ENCODE results near the gene ZNF774.
A peak's percentile ranks its signal among the peaks of the same experiment; 100 is the strongest.
"Not testable (repeated sequence)": the region's sequence is repeated elsewhere in the genome, so short reads cannot be mapped to it uniquely, and the experiment has no call there.

Gene ZNF774

GRCh38 chr15:90352107-90352893, at the start of gene ZNF774:
Gene ZNF774 (plus strand): TSS chr15:90352284. CDS start chr15:90354661, 2,377 bp downstream.
- H3K9me3 ChIP-seq (ENCODE audit: low read length), result no peaks in the 10 kb centered on the region
- peak within 1 kb of the TSS; percentile 94 to 99 for H3K4me3 ChIP-seq (ENCODE audit: low read depth in 1 of 2, low read length in 2 of 2)
- H3K9ac ChIP-seq (ENCODE audit: low read length), result peak within 1 kb of the TSS; percentile 74
- no peaks in the 10 kb centered on the region for H3K27me3 ChIP-seq (ENCODE audit: control insufficient read depth in 1 of 2, insufficient read depth in 2 of 2, low read length in 2 of 2)
- H3K4me1 ChIP-seq (ENCODE audit: insufficient read depth, low read length), result no peaks in the 10 kb centered on the region
- H3K27ac ChIP-seq (ENCODE audit: low read depth, low read length), result peak within 1 kb of the TSS; percentile 61
- no peaks in the 10 kb centered on the region for H3K36me3 ChIP-seq (ENCODE audit: insufficient read depth, low read length)

DNA sequence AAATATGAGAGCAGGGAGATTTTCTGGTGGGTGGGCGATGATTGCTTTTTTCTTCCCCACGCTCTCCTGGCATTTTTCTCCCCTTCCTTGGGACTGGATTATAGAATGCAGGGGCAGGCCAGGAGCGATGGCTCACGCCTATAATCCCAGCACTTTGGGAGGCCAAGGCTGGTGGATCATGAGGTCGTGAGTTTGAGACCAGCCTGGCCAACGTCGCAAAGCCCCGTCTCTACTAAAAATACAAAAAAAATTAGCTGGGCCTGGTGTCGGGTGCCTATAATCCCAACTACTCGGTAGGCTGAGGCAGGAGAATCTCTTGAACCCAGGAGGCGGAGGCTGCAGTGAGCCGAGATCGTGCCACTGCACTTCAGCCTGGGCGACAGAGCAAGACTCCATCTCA, 46.7 kb upstream of the ZNF774 start:
- H3K27ac ChIP-seq (ENCODE audit: low read depth, low read length); H3K9me3 ChIP-seq (ENCODE audit: low read length): not testable (repeated sequence)

DNA sequence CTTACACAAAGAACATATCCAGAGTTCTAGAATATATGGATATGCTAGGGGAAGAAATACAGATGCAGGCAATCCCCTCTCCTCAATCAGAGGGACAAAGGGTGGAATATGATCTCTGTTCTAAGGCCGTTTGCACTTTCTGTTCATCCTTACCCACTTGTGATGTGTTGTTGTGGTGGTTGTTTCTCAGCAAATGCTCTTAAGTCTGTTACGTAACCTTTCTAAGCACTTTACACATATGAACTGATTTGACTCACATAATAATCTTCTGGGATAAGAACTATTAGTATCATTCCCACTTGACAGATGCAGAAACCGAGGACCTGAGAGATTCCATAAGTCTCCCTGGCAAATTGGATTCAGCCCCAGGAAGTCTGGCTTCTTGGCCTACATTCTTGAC, 46.2 kb upstream of the ZNF774 start:
- Histone ChIP-seq H3K4me3 (ENCODE audit: low read depth in 1 of 2, low read length in 2 of 2) (no peak overlapping the region), H3K9me3 (ENCODE audit: low read length) (no peaks in the 10 kb centered on the region), H3K9ac (ENCODE audit: low read length) (no peak overlapping the region), H3K27me3 (ENCODE audit: control insufficient read depth in 1 of 2, insufficient read depth in 2 of 2, low read length in 2 of 2) (no peaks in the 10 kb centered on the region), H3K4me1 (ENCODE audit: insufficient read depth, low read length) (peaks cover 4% of the 10 kb centered on the region), H3K36me3 (ENCODE audit: insufficient read depth, low read length) (no peaks in the 10 kb centered on the region), H3K27ac (ENCODE audit: low read depth, low read length) (peak overlapping the region; percentile 24)

More for the DNA sequence above, 46.7 kb upstream of the ZNF774 start:
- not testable (repeated sequence) for H3K4me1 ChIP-seq (ENCODE audit: insufficient read depth, low read length); H3K27me3 ChIP-seq (ENCODE audit: control insufficient read depth in 1 of 2, insufficient read depth in 2 of 2, low read length in 2 of 2); H3K9ac ChIP-seq (ENCODE audit: low read length); H3K36me3 ChIP-seq (ENCODE audit: insufficient read depth, low read length); H3K4me3 ChIP-seq (ENCODE audit: low read depth in 1 of 2, low read length in 2 of 2)

DNA sequence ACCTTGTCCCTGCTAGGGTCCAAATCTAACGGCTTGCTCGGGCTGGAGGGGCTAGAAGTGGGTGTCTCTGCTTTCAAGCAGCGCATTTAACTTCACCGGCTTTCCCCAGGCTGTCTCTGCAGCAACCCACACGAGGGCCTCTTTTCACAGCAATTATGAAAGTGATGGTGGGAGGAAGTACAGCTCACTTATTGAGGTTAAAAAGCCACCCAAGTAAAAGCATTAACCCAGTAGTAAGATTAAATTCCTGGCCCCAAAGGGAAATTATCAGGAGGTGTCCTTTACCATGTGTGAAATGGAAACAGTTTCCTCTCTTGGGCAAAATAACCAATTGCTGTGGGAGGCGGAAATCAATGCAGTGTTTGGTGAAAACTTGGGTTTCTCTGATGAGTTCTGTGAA, 45.5 kb upstream of the ZNF774 start:
- H3K4me1 ChIP-seq (ENCODE audit: insufficient read depth, low read length), result peaks cover 4% of the 10 kb centered on the region
- no peaks in the 10 kb centered on the region for H3K9me3 ChIP-seq (ENCODE audit: low read length)
- no peak overlapping the region for H3K9ac ChIP-seq (ENCODE audit: low read length)
- H3K27ac ChIP-seq (ENCODE audit: low read depth, low read length), result peak overlapping the region; percentile 24
- H3K27me3 ChIP-seq (ENCODE audit: control insufficient read depth in 1 of 2, insufficient read depth in 2 of 2, low read length in 2 of 2), result no peaks in the 10 kb centered on the region
- no peak overlapping the region for H3K4me3 ChIP-seq (ENCODE audit: low read depth in 1 of 2, low read length in 2 of 2)
- H3K36me3 ChIP-seq (ENCODE audit: insufficient read depth, low read length), result no peaks in the 10 kb centered on the region

DNA sequence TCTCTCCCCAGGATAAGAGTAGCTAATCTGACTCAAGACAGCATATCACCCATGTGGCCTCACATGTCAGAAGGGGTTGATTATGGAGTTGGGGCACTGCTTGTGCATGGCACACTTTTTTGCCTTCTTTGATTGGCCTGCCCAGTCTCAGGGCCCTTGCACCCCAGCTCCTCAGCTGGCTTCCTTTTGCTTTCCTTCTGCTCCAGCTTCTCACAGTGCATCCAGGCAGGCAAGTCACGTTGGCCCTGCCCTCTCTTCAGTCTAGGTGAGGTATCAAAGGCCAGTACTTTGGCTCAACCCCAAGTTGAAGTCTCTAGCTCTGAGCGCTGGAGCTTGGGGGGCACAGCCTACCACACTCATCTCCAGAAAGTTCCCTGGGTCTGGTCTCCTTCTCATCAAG, 44.4 kb upstream of the ZNF774 start:
- Histone ChIP-seq H3K9ac (ENCODE audit: low read length) (no peak overlapping the region), H3K9me3 (ENCODE audit: low read length) (no peaks in the 10 kb centered on the region), H3K4me3 (ENCODE audit: low read depth in 1 of 2, low read length in 2 of 2) (no peak overlapping the region), H3K4me1 (ENCODE audit: insufficient read depth, low read length) (peaks cover 4% of the 10 kb centered on the region), H3K27ac (ENCODE audit: low read depth, low read length) (no peak overlapping the region), H3K36me3 (ENCODE audit: insufficient read depth, low read length) (no peaks in the 10 kb centered on the region), H3K27me3 (ENCODE audit: control insufficient read depth in 1 of 2, insufficient read depth in 2 of 2, low read length in 2 of 2) (no peaks in the 10 kb centered on the region)

DNA sequence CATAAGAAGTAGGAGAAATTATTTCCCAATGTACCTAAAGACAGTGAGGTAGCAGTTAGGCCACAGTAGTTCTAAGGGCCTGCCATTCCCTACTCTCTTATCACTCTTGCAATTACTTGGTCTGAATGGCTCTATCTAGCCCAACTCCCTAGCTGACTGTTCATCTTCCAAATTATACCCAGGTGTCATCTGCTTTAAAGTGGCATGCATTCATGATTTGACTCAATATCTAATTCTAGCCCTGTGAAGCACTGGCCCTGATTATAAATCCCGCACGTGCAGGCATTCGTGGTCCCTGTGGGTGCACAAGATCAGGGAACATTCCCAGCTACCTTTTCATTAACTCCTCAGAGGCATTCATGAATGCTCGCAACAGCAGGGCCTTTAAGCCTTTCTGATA, 43.1 kb upstream of the ZNF774 start:
- Histone ChIP-seq H3K36me3 (ENCODE audit: insufficient read depth, low read length) (no peaks in the 10 kb centered on the region), H3K9me3 (ENCODE audit: low read length) (no peaks in the 10 kb centered on the region), H3K27ac (ENCODE audit: low read depth, low read length) (no peak overlapping the region), H3K9ac (ENCODE audit: low read length) (no peak overlapping the region), H3K4me1 (ENCODE audit: insufficient read depth, low read length) (peaks cover 6% of the 10 kb centered on the region), H3K4me3 (ENCODE audit: low read depth in 1 of 2, low read length in 2 of 2) (no peak overlapping the region), H3K27me3 (ENCODE audit: control insufficient read depth in 1 of 2, insufficient read depth in 2 of 2, low read length in 2 of 2) (no peaks in the 10 kb centered on the region)

- no peaks in the 10 kb centered on the region for H3K27me3 ChIP-seq (ENCODE audit: control insufficient read depth in 1 of 2, insufficient read depth in 2 of 2, low read length in 2 of 2)
- no peaks in the 10 kb centered on the region for H3K9me3 ChIP-seq (ENCODE audit: low read length)
- peak overlapping the region; percentile 53 for H3K27ac ChIP-seq (ENCODE audit: low read depth, low read length)
- H3K36me3 ChIP-seq (ENCODE audit: insufficient read depth, low read length), result no peaks in the 10 kb centered on the region
- no peak overlapping the region for H3K9ac ChIP-seq (ENCODE audit: low read length)
- peaks cover 30% of the 10 kb centered on the region for H3K4me1 ChIP-seq (ENCODE audit: insufficient read depth, low read length)
- no peak overlapping the region for H3K4me3 ChIP-seq (ENCODE audit: low read depth in 1 of 2, low read length in 2 of 2)
These were observed 36.7 kb upstream of the ZNF774 start for GRCh38 chr15:90315278-90315982.

GRCh38 chr15:90316139-90316538, 35.9 kb upstream of the ZNF774 start:
- Histone ChIP-seq H3K9ac (ENCODE audit: low read length) (no peak overlapping the region), H3K27me3 (ENCODE audit: control insufficient read depth in 1 of 2, insufficient read depth in 2 of 2, low read length in 2 of 2) (no peaks in the 10 kb centered on the region)

DNA sequence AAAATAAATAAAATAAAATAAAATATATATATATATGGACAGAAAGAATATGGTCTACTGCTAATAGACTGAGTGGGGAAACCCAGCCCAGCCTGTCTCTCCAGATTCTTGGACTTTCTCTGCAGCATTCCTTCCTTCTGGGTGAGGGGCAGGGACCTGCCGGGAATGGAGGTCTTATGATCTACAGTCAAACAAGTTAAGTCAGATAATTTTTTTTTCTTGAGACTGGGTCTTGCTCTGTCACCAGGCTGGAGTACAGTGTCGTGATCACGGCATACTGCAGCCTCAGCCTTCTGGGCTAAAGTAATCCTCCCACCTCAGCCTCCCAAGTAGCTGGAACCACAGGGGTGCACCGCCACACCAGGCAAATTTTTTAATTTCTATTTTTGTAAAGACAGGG, 33.5 kb upstream of the ZNF774 start:
- Histone ChIP-seq H3K27me3 (ENCODE audit: control insufficient read depth in 1 of 2, insufficient read depth in 2 of 2, low read length in 2 of 2) (no peaks in the 10 kb centered on the region), H3K9me3 (ENCODE audit: low read length) (no peaks in the 10 kb centered on the region), H3K27ac (ENCODE audit: low read depth, low read length) (no peak overlapping the region), H3K4me3 (ENCODE audit: low read depth in 1 of 2, low read length in 2 of 2) (no peak overlapping the region), H3K36me3 (ENCODE audit: insufficient read depth, low read length) (no peaks in the 10 kb centered on the region), H3K9ac (ENCODE audit: low read length) (no peak overlapping the region), H3K4me1 (ENCODE audit: insufficient read depth, low read length) (peaks cover 31% of the 10 kb centered on the region)

More at GRCh38 chr15:90316139-90316538, 35.9 kb upstream of the ZNF774 start:
- Histone ChIP-seq H3K9me3 (ENCODE audit: low read length) (no peaks in the 10 kb centered on the region), H3K4me3 (ENCODE audit: low read depth in 1 of 2, low read length in 2 of 2) (no peak overlapping the region), H3K36me3 (ENCODE audit: insufficient read depth, low read length) (no peaks in the 10 kb centered on the region), H3K27ac (ENCODE audit: low read depth, low read length) (peak overlapping the region; percentile 53), H3K4me1 (ENCODE audit: insufficient read depth, low read length) (peaks cover 31% of the 10 kb centered on the region)

DNA sequence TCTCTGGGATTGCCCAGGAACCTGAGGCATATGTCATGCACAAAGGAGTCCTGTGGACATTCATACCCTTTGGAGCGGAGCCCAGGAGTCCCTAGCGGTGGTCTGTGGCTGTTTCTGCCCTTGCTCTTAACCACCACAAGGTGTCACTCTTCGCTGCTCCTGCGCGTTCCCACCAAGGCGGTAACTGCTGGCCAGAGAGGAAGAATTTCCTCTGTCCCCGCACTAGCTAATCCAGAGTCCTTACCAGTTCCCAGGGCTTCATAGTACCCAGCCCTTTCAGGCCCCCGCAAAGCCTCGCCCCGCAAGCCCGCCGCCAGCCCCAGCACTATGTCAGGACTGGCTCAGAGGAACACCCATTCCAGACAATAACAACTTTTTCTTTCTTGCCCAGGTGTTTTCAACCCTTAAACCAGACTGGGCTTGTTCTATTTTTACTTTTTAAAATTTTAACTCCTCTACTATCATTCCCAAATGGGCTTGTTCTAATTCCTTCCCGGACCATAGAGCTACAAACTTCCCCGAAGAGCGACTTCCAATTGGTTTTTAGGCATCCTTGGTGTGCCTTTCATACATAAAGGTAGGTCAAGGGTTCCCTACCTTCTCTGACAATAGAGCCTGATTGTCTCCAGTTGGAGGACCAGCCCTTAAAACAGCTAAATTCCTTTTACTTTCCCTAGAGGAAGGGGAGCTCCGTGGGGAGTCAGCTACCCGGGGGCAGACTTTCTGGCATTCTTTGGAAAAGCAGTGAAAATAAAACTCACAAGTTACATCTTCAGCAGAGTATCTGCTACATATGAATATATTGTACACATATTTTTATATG, 31.8 kb upstream of the ZNF774 start:
- H3K4me3 ChIP-seq (ENCODE audit: low read depth in 1 of 2, low read length in 2 of 2), result no peak overlapping the region
- peaks cover 23% of the 10 kb centered on the region for H3K4me1 ChIP-seq (ENCODE audit: insufficient read depth, low read length)
- H3K9me3 ChIP-seq (ENCODE audit: low read length), result no peaks in the 10 kb centered on the region
- H3K27me3 ChIP-seq (ENCODE audit: control insufficient read depth in 1 of 2, insufficient read depth in 2 of 2, low read length in 2 of 2), result no peaks in the 10 kb centered on the region
- H3K9ac ChIP-seq (ENCODE audit: low read length), result no peak overlapping the region
- H3K27ac ChIP-seq (ENCODE audit: low read depth, low read length), result peak overlapping the region; percentile 51
- H3K36me3 ChIP-seq (ENCODE audit: insufficient read depth, low read length), result no peaks in the 10 kb centered on the region

DNA sequence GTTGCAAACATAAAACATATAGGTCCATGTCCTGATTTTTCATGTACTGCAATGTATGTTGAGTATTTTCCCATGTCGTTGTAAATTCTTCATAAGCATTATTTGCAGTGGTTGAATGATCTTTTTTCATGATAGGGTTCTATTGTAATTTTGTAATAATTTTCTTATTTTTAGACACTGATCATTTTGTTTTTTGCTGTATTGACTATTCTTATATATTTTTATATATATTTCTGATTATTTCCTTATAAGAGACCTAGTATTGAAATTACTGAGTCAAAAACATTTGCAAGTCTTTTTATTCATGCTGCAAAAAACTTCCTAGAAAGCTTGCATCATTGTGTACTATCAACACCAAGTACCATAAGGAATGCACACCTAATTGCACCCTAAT, 31.2 kb upstream of the ZNF774 start:
- no peak overlapping the region for H3K9ac ChIP-seq (ENCODE audit: low read length)
- H3K4me1 ChIP-seq (ENCODE audit: insufficient read depth, low read length), result peaks cover 17% of the 10 kb centered on the region
- H3K36me3 ChIP-seq (ENCODE audit: insufficient read depth, low read length), result no peaks in the 10 kb centered on the region
- H3K4me3 ChIP-seq (ENCODE audit: low read depth in 1 of 2, low read length in 2 of 2), result no peak overlapping the region
- no peaks in the 10 kb centered on the region for H3K27me3 ChIP-seq (ENCODE audit: control insufficient read depth in 1 of 2, insufficient read depth in 2 of 2, low read length in 2 of 2)
- H3K9me3 ChIP-seq (ENCODE audit: low read length), result no peaks in the 10 kb centered on the region
- H3K27ac ChIP-seq (ENCODE audit: low read depth, low read length), result no peak overlapping the region

Data from muscle layer of colon (tissue), 2 donors.